ENCODE measurements around the gene UBE2D4. TPM values are rescaled to one million over a fixed set of nuclear protein-coding genes. Genes with fewer than 3 reads are reported as not detected.

UBE2D4 gene
- total RNA-seq, 1 donor from 2014 or later: 9.3 TPM

DNA sequence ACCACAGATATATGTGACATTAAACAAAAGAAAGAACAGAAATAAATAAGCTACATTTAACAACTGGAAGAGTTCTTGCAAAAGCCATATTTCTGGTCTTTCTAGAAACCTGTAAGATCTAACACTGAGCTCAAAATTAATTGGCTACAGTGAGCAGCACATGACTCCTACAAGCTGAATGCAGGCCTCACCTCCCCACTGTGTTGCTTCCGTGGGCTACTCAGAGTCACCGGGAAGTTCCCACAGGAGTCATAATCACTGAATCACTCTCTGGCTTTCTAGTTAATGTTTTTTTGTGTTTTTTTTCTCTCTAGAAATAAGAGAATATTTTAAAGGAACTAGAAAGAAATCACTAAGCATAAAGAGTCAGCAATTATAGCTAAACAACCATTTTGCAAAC is 46.8 kb upstream of the UBE2D4 start:
- Mint-ChIP-seq H3K36me3 (ENCODE audit: low read depth, unreplicated experiment) (peaks cover 27% of the 10 kb centered on the region), H3K27me3 (ENCODE audit: unreplicated experiment) (peaks cover 11% of the 10 kb centered on the region), H3K27ac (ENCODE audit: unreplicated experiment) (no peak overlapping the region), H3K4me3 (ENCODE audit: unreplicated experiment) (no peak overlapping the region), H3K4me1 (ENCODE audit: unreplicated experiment) (peaks cover 17% of the 10 kb centered on the region), H3K9me3 (ENCODE audit: unreplicated experiment) (no peaks in the 10 kb centered on the region)
- TF ChIP-seq, protein P1, sequence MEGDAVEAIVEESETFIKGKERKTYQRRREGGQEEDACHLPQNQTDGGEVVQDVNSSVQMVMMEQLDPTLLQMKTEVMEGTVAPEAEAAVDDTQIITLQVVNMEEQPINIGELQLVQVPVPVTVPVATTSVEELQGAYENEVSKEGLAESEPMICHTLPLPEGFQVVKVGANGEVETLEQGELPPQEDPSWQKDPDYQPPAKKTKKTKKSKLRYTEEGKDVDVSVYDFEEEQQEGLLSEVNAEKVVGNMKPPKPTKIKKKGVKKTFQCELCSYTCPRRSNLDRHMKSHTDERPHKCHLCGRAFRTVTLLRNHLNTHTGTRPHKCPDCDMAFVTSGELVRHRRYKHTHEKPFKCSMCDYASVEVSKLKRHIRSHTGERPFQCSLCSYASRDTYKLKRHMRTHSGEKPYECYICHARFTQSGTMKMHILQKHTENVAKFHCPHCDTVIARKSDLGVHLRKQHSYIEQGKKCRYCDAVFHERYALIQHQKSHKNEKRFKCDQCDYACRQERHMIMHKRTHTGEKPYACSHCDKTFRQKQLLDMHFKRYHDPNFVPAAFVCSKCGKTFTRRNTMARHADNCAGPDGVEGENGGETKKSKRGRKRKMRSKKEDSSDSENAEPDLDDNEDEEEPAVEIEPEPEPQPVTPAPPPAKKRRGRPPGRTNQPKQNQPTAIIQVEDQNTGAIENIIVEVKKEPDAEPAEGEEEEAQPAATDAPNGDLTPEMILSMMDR (IDR thresholded peaks at IDR 0.05; ENCODE audit: unreplicated experiment): no peak
- DNase-seq (ENCODE audit: low spot score): no peak

DNA sequence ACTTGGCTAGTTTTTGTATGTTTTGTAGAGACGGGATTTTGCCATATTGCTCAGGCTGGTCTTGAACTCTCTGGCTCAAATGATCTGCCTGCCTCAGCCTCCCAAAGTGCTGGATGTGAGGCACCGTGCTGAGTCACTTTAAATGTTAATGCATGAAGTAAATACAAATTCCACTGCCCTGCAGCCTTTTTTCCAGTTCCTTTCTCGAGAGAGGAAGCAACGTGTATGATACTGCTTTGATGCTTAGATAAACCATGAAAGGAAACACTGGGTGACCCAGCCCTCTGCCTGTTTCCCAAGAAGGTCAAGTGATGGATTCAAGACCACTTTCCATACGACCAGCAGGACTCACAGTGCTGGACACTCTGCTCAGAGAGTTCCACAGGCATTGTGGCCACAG is 45.6 kb upstream of the UBE2D4 start:
- H3K36me3 Mint-ChIP-seq (ENCODE audit: low read depth, unreplicated experiment): peaks cover 27% of the 10 kb centered on the region
- no peak for DNase-seq (ENCODE audit: low spot score)

DNA sequence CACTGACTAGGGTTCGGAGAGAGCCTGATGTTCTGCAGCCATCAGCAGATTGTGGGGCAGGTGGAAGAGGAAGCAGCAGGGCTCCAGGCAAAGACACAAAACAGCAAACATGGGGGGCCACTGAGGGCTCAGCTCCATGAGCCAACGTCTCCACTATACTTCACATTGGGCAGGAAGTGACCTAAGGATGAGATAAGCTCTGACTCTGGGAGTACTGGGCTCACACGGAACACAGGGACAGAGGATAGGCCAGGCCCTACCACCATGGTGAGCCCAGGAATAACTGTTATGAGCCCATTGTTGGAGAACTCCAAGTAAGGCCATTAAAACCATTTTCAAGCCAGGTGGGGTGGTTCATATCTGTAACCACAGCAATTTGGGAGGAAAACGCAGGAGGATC is 42.0 kb upstream of the UBE2D4 start:
- H3K27me3 Mint-ChIP-seq (ENCODE audit: unreplicated experiment): peaks cover 3% of the 10 kb centered on the region
- H3K9me3 Mint-ChIP-seq (ENCODE audit: unreplicated experiment): no peaks in the 10 kb centered on the region
- no peak for DNase-seq (ENCODE audit: low spot score)
- H3K27ac Mint-ChIP-seq (ENCODE audit: unreplicated experiment): no peak overlapping the region
- TF ChIP-seq, protein P1 (IDR thresholded peaks at IDR 0.05; ENCODE audit: unreplicated experiment): no peak
- peaks cover 9% of the 10 kb centered on the region for H3K4me1 Mint-ChIP-seq (ENCODE audit: unreplicated experiment)
- H3K4me3 Mint-ChIP-seq (ENCODE audit: unreplicated experiment): peak overlapping the region; percentile 5
- H3K36me3 Mint-ChIP-seq (ENCODE audit: low read depth, unreplicated experiment): peaks cover 14% of the 10 kb centered on the region

More for the DNA sequence above, 45.6 kb upstream of the UBE2D4 start:
- peaks cover 17% of the 10 kb centered on the region for H3K4me1 Mint-ChIP-seq (ENCODE audit: unreplicated experiment)
- no peak overlapping the region for H3K27ac Mint-ChIP-seq (ENCODE audit: unreplicated experiment)
- TF ChIP-seq, protein P1 (IDR thresholded peaks at IDR 0.05; ENCODE audit: unreplicated experiment): no peak
- H3K4me3 Mint-ChIP-seq (ENCODE audit: unreplicated experiment): no peak overlapping the region
- H3K27me3 Mint-ChIP-seq (ENCODE audit: unreplicated experiment): peaks cover 5% of the 10 kb centered on the region
- H3K9me3 Mint-ChIP-seq (ENCODE audit: unreplicated experiment): no peaks in the 10 kb centered on the region

DNA sequence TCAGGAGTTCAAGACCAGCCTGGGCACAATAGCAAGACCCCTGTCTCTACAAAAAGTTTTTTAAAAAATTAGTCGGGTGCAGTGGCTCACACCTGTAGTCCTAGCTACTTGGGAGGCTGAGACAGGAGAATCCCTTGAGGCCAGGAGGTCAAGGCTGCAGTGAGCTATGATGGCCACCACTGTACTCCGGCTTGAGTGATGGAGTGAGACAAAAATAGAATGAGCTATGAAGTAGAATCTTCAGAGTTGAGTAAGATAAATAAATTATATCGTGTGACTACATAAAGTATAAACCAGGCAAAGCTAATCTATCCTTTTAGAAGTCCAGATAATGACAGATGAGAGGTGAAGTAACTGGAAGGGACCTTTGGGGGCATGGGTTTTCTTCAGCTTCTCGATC is 41.6 kb upstream of the UBE2D4 start:
- DNase-seq (ENCODE audit: low spot score): no peak
- Mint-ChIP-seq H3K36me3 (ENCODE audit: low read depth, unreplicated experiment) (peaks cover 14% of the 10 kb centered on the region), H3K27me3 (ENCODE audit: unreplicated experiment) (peaks cover 3% of the 10 kb centered on the region), H3K27ac (ENCODE audit: unreplicated experiment) (no peak overlapping the region), H3K4me1 (ENCODE audit: unreplicated experiment) (peaks cover 7% of the 10 kb centered on the region), H3K9me3 (ENCODE audit: unreplicated experiment) (no peaks in the 10 kb centered on the region), H3K4me3 (ENCODE audit: unreplicated experiment) (no peak overlapping the region)
- TF ChIP-seq, protein P1 (IDR thresholded peaks at IDR 0.05; ENCODE audit: unreplicated experiment): no peak

DNA sequence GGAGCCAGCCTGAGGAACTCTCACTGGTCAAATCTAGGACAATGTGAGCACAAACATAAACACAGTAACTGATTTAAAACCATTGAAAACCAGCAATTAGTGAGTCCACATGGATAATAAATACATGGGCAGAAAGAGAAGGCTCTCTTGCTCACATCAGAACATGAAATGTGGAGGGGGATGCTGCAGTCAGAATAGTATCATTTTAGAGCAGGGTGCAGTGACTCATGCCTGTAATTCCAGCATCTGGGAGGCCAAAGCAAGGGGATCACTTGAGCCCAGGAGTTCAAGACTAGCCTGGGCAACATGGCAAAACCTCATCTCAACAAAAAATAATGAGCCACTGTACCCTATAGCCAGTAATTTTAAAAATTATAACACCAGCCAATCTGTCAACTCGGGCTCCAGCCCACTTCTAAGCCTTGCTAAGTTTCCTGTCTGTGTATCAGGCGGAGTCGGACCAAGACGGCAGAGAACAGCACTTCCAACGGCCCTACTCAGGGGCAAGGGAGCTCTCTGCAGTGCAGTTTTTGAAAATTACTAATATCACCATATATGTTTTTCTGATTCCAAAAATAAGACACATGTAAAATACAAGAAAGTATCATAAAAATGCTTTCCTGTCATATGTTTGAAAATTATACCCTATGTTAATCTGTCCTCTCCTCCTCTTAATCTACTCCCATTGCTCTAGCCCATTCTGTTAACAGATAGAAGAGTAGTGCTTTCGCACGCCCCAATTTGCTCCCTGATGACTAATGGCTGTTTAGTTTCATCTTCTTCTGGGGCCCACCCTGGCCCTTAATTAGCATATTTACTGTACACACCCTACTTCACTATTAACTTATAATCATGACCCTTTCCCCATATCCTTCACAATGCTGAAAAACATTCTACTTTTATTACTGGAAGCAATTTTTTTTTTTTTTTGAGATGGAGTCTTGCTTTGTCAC is 37.0 kb upstream of the UBE2D4 start:
- no peak overlapping the region for H3K27ac Mint-ChIP-seq (ENCODE audit: unreplicated experiment)
- no peak overlapping the region for H3K4me3 Mint-ChIP-seq (ENCODE audit: unreplicated experiment)
- peaks cover 1% of the 10 kb centered on the region for H3K36me3 Mint-ChIP-seq (ENCODE audit: low read depth, unreplicated experiment)
- no peaks in the 10 kb centered on the region for H3K9me3 Mint-ChIP-seq (ENCODE audit: unreplicated experiment)
- H3K4me1 Mint-ChIP-seq (ENCODE audit: unreplicated experiment): peaks cover 13% of the 10 kb centered on the region
- TF ChIP-seq, protein P1 (IDR thresholded peaks at IDR 0.05; ENCODE audit: unreplicated experiment): no peak
- DNase-seq (ENCODE audit: low spot score): no peak
- peaks cover 3% of the 10 kb centered on the region for H3K27me3 Mint-ChIP-seq (ENCODE audit: unreplicated experiment)

Data from endothelial cell (in vitro differentiated cells).